AG20443 (cell line): ENCODE results near the gene CNTN4.

Experiments
- DNase-seq: peaks from one replicate; pipeline ENCODE4 v3.0.0; 2012; ENCODE audit warnings: low spot score, mixed read lengths

The CNTN4 gene

DNA sequence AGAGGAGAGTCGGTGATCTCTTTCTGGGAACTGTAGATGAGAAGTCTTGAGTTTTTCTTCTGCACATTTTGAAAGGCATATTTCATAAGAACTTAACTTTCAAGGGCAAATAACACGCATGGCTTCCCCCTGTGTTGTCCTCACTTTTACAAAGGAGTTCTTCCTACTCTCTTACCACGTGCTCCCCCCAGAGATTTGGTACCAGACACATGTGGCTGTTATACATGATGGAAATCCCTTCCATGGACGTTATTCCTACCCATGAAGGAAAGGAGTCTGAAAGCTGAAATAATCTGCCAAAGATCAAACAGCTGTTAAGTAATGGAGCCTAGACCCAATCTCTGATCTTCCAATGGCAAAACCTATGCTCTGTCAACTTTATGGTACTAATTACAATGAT, 1007.1 kb downstream of the CNTN4 start:
- no peak for DNase-seq

DNA sequence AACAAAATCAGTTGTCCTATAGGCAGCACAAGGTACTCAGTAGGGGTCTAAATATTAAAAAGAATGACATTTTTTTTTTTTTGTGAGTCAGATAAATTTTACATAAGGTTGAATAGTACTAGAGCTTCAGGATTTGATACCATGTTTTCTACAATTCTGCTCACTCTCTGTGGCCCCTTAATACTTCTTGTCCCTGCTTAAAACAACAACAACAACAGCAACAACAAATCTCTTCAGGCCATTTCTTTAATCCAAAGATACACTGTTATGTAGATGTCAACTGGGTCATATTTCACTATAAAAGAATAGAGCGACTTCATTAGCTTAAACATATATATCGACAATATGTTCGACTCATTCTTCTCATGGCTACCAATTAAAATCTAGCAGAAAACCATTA, 1008.5 kb downstream of the CNTN4 start:
- DNase-seq: no peak
